Suprapubic skin (tissue), 4 donors: ENCODE results near the gene PCNT. TPM values are rescaled to one million over a fixed set of nuclear protein-coding genes. Genes with fewer than 3 reads are reported as not detected.

Source experiments
- DNase-seq, 2 donors: peaks; one replicate each; pipeline ENCODE4 v3.0.0-alpha.2; 2019; ENCODE audit warnings: low spot score in 2 of 2
- H3K27ac ChIP-seq: fragments of 200-600 bp; sonication (generic); one replicate; pipeline ENCODE4 v1.5.1; 2019
- H3K27me3 ChIP-seq: fragments of 200-600 bp; sonication (generic); one replicate; pipeline ENCODE4 v1.5.1; 2019
- H3K36me3 ChIP-seq: fragments of 200-600 bp; sonication (generic); one replicate; pipeline ENCODE4 v1.5.1; 2019
- H3K4me1 ChIP-seq: fragments of 200-600 bp; sonication (generic); one replicate; pipeline ENCODE4 v1.5.1; 2019
- H3K4me3 ChIP-seq: fragments of 200-600 bp; sonication (generic); one replicate; pipeline ENCODE4 v1.5.1; 2019; ENCODE audit warnings: mild to moderate bottlenecking
- H3K9me3 ChIP-seq: fragments of 200-600 bp; sonication (generic); one replicate; pipeline ENCODE4 v1.5.1; 2019
- EP300 ChIP-seq: sonication (generic); formaldehyde crosslinking; IDR thresholded peaks from one replicate; pipeline ENCODE4 v1.6.1; 2017; ENCODE audit warnings: antibody characterized with exemption
- POLR2A ChIP-seq, 2 donors: fragments of 450-650 bp; IDR thresholded peaks; one replicate each; pipeline ENCODE4 v1.6.1; 2017; ENCODE audit warnings: antibody characterized with exemption in 2 of 2, mild to moderate bottlenecking in 2 of 2, moderate library complexity in 2 of 2
- POLR2AphosphoS5 ChIP-seq, 3 donors: sonication (generic); formaldehyde crosslinking; IDR thresholded peaks; one replicate each; pipeline ENCODE4 v1.6.1; 2017; ENCODE audit warnings: antibody characterized with exemption in 3 of 3
- WGBS: methylation state at CpG from one replicate; pipeline ENCODE4 v1.1.5; 2018; 5-methylcytosine and 5-hydroxymethylcytosine counted together
- total RNA-seq, 4 donors: library from RNA; depleted of rRNA; stranded (reverse); fragments of >200 nt; gene quantifications; one replicate each; pipeline ENCODE4 v1.1.0, GENCODE V29; 2016
- TF ChIP-seq, protein P1 (sequence below), 2 donors: fragments of 200-600 bp in 1 of 2; fragments of 450-650 bp in 1 of 2; sonication (generic) in 1 of 2; IDR thresholded peaks; one replicate each; pipeline ENCODE4 v1.5.1; 2016 to 2019; ENCODE audit warnings: antibody characterized with exemption in 2 of 2, mild to moderate bottlenecking in 1 of 2, moderate library complexity in 1 of 2

Gene PCNT
- total RNA-seq, 4 donors from 2014 or later: 27.4 to 65.2 (median 47.0) TPM

DNA sequence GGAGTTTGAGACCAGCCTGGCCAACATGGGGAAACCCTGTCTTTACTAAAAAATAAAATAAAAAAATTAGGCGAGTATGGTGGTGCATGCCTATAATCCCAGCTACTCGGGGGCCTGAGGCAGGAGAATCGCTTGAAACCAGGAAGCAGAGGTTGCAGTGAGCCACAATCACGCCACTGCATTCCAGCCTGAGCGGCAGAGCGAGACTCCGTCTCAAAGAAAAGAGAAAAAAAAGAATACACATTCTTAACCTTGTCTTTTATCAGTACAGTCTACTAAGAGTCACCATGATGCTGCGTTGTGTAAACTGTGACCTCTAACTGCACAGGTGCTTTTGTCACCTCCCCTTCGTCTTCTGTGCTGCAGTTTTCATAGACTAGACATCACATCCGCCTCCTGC lies 37.2 kb downstream of the PCNT start:
- TF ChIP-seq, protein P1, sequence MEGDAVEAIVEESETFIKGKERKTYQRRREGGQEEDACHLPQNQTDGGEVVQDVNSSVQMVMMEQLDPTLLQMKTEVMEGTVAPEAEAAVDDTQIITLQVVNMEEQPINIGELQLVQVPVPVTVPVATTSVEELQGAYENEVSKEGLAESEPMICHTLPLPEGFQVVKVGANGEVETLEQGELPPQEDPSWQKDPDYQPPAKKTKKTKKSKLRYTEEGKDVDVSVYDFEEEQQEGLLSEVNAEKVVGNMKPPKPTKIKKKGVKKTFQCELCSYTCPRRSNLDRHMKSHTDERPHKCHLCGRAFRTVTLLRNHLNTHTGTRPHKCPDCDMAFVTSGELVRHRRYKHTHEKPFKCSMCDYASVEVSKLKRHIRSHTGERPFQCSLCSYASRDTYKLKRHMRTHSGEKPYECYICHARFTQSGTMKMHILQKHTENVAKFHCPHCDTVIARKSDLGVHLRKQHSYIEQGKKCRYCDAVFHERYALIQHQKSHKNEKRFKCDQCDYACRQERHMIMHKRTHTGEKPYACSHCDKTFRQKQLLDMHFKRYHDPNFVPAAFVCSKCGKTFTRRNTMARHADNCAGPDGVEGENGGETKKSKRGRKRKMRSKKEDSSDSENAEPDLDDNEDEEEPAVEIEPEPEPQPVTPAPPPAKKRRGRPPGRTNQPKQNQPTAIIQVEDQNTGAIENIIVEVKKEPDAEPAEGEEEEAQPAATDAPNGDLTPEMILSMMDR (IDR thresholded peaks at IDR 0.05): no peak
- DNase-seq: no peak
- WGBS: 95% methylated on average over 10 of the region's 10 CpGs
- no peaks in the 10 kb centered on the region for H3K27me3 ChIP-seq
- no peak overlapping the region for H3K27ac ChIP-seq
- no peaks in the 10 kb centered on the region for H3K4me1 ChIP-seq
- H3K9me3 ChIP-seq: no peaks in the 10 kb centered on the region
- no peak overlapping the region for H3K4me3 ChIP-seq
- H3K36me3 ChIP-seq: peaks cover 84% of the 10 kb centered on the region

DNA sequence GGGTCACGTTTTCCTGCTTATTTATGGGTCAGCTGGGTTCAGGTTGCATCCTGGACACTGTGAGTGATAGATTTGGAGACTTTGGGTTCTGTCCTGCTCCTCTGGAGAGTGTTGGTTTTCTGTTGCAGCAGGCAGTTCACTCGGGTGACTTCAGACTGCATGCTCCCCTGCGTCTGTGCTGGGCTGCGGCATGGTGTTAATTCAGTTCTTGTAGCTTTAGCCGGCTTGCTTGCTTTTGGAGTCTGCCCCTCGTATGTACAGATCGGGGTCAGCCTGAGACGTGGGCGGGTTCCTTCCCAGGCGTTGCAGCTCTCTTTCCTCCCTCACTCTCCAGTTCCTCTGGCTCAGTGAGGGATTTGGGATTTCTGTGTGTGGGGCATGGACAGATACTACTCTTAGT lies 38.0 kb downstream of the PCNT start:
- Histone ChIP-seq H3K27me3 (no peaks in the 10 kb centered on the region), H3K4me1 (no peaks in the 10 kb centered on the region), H3K4me3 (no peak overlapping the region), H3K36me3 (peaks cover 84% of the 10 kb centered on the region), H3K9me3 (no peaks in the 10 kb centered on the region), H3K27ac (no peak overlapping the region)
- no peak for DNase-seq
- WGBS: 79% methylated on average over 10 of the region's 10 CpGs
- TF ChIP-seq POLR2A (IDR thresholded peaks at IDR 0.05) (no peak), POLR2AphosphoS5 (IDR thresholded peaks at IDR 0.05) (no peak), EP300 (no peak)
- TF ChIP-seq, protein P1 (IDR thresholded peaks at IDR 0.05): no peak

DNA sequence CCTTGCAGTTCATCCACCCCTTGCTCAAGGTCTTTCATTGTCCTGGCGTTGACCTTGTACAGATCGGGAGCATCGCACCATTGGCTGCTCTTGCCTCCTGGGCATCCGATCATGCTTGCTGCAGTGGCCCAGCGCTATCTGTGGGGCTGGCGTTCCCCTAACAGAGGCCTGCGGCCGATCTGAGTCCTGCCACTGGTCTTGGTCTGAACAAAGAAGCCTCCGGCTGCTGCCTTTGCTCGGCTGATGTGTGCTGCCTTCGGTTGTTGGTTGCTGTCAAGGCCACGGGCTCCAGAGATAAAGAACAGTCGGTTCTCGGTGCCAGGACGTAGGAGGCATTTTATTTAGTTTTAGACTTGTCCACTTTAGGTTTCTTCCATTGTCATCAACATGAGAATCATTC lies 39.0 kb downstream of the PCNT start:
- H3K4me1 ChIP-seq: no peaks in the 10 kb centered on the region
- H3K9me3 ChIP-seq: no peaks in the 10 kb centered on the region
- H3K27ac ChIP-seq: no peak overlapping the region
- TF ChIP-seq, protein P1 (IDR thresholded peaks at IDR 0.05): no peak
- TF ChIP-seq EP300 (no peak), POLR2AphosphoS5 (IDR thresholded peaks at IDR 0.05) (no peak), POLR2A (IDR thresholded peaks at IDR 0.05) (no peak)
- no peak overlapping the region for H3K4me3 ChIP-seq
- WGBS: 89% methylated on average over 15 of the region's 15 CpGs
- DNase-seq: no peak
- H3K36me3 ChIP-seq: peaks cover 84% of the 10 kb centered on the region
- no peaks in the 10 kb centered on the region for H3K27me3 ChIP-seq

DNA sequence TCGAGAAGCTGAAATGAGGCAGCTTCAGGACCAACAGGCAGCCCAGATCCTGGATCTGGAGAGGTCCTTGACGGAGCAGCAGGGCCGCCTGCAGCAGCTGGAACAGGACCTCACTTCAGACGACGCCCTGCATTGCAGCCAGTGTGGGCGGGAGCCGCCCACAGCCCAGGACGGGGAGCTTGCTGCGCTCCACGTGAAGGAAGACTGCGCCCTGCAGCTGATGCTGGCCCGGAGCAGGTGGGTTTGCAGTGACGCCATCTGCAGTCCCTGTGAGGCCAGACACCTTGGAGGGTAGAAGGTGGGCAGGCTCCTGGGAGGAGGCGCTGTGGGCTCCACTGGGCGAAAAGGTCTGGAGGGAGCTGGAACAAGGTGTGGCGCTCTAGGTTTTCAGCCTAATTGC lies 39.7 kb downstream of the PCNT start:
- Histone ChIP-seq H3K27me3 (no peaks in the 10 kb centered on the region), H3K9me3 (no peaks in the 10 kb centered on the region), H3K4me3 (no peak overlapping the region), H3K27ac (no peak overlapping the region), H3K36me3 (peaks cover 83% of the 10 kb centered on the region), H3K4me1 (no peaks in the 10 kb centered on the region)
- 84% methylated on average over 12 of the region's 16 CpGs for WGBS
- TF ChIP-seq POLR2A (IDR thresholded peaks at IDR 0.05) (no peak), POLR2AphosphoS5 (IDR thresholded peaks at IDR 0.05) (no peak), EP300 (no peak)
- TF ChIP-seq, protein P1 (IDR thresholded peaks at IDR 0.05): no peak
- DNase-seq: no peak

DNA sequence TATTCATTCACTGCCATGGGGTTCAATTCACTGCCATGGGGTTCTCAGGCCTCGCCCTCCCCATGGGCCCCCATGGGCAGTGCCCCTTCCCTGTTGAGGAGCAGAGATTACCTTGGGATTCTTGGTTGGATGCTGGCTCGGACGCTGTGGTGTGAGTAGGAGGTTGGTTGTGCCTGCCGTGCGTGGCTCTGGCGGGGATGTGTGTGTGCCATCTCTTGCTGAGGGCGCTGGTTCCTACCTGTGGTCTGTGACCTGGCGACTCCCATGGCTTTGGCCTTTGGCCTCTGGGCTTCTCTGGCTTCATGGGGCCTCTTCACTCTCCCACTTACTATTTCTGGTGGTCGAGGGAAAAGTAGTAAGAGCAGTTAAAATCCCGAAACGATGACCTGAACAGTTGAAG lies 42.1 kb downstream of the PCNT start:
- no peak overlapping the region for H3K4me3 ChIP-seq
- peaks cover 5% of the 10 kb centered on the region for H3K4me1 ChIP-seq
- WGBS: 97% methylated on average over 11 of the region's 11 CpGs
- H3K27me3 ChIP-seq: no peaks in the 10 kb centered on the region
- no peaks in the 10 kb centered on the region for H3K9me3 ChIP-seq
- peaks cover 75% of the 10 kb centered on the region for H3K36me3 ChIP-seq
- TF ChIP-seq, protein P1 (IDR thresholded peaks at IDR 0.05): no peak
- TF ChIP-seq POLR2AphosphoS5 (IDR thresholded peaks at IDR 0.05) (no peak), POLR2A (IDR thresholded peaks at IDR 0.05) (no peak), EP300 (no peak)
- H3K27ac ChIP-seq: no peak overlapping the region
- no peak for DNase-seq
